Muscle of arm (tissue), 12 donors: ENCODE data around the gene KLHL21. TPM values are rescaled to one million over a fixed set of nuclear protein-coding genes. Genes with fewer than 3 reads are reported as not detected.

Experiments
- DNase-seq: peaks from one replicate; pipeline ENCODE4 v3.0.0-alpha.2; 2013
- polyA plus RNA-seq, 12 donors: library from polyadenylated mRNA; unstranded; fragments of 120-200 nt; gene quantifications; one replicate each; pipeline ENCODE4 v1.2.1, GENCODE V29; 2013; ENCODE audit not compliant: insufficient read length in 12 of 12

The KLHL21 gene
- polyA plus RNA-seq, 12 donors = 15.8 to 55.5 (median 32.1) TPM; not detected in 1

DNA sequence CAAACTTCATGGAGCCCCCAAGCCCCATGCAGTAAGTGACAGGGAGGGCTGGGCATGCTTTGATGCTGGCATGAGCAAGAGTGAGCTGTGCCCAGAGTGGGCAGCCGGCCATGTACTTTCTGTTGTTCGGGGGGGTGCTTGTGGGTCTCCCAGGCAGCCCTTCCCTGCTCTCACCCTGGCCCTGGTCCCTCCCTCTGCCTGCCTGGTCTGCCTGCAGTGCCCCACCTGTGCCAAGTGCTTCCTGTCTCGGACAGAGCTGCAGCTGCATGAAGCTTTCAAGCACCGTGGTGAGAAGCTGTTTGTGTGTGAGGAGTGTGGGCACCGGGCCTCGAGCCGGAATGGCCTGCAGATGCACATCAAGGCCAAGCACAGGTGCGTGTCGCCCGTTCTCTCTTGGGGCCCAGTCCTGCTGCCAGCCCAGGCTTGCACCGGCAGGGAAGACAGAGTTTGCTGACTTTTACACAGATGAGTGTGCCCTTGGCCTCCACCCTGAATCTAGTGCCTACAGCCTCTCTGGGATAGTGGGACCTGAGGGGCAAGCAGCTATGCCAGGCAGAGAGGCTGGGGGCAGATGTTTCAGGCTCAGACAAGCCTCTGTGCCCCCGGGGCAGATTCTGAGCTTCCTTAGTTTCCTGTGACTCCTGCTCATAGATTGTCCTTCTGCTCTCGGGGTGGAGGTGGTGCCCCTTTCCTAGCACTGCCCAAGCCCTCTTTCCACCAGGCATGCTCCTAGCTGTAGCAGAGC is 15.2 kb downstream of the KLHL21 start:
- DNase-seq = peak; percentile 32

DNA sequence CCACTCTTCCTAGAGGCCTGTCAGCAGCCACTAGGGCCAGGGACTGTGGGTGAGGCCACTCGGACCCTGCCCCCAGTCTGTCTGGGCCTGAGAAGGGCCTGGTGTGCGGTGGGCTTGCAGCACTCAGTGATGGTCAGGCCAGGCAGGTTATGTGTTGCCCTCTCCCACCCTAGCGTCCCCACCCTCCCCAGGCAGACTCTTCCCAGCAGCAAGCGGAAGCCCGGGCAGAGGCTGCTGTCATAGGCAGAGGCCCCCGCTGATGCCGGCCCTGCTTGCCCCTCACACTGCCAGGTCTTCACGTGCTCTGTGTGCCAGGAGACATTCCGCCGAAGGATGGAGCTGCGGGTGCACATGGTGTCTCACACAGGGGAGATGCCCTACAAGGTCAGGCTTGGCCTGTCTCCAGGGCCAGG is 16.3 kb downstream of the KLHL21 start:
- no peak for DNase-seq

DNA sequence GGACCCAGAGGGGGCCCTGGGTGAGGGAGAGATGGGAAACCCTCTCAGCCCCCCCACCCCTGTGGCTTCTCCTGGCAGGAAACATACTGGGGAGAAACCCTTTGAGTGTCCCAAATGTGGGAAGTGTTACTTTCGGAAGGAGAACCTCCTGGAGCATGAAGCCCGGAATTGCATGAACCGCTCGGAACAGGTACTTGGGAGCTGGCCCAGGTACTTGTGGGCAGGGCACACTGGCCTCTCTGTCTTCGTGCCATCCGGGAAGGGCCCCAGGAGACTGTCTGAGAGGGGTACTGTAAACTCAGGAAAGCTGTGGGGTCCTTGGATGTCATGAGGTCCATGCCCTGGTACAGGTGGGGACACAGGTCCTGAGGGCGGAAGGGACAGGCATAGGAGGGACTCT is 16.8 kb downstream of the KLHL21 start:
- DNase-seq = no peak

DNA sequence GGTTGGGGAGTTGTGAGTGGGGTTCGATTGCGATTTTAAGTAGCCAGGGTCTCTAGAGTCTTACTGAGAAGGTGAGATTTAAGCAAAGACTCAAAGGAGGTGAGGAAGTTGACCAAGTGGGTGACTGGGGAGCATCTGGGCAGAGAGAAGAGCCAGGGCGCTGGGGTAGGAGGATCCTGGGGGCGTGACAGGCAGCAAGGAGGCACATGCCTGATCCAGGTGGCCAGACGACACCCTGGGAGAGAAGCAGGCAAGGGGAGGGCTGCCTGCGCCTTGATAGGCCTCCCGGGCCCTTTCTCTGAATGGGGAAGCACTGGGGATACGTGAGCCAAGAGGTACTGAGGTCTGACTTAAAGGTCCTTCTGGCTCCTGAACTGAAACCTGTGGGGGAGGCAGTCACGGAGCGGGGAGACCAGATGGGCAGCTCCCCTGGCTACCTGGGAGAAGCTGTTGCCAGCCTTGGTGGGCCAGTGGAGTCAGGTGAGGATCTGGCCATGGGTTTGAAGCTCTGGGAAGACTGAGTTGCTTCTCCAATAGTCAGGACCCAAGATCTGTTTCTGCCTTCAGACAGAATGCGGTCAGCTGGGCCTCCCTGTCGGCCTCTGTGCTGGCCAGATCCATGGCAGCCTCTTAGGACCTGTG is 17.5 kb downstream of the KLHL21 start:
- DNase-seq = no peak

DNA sequence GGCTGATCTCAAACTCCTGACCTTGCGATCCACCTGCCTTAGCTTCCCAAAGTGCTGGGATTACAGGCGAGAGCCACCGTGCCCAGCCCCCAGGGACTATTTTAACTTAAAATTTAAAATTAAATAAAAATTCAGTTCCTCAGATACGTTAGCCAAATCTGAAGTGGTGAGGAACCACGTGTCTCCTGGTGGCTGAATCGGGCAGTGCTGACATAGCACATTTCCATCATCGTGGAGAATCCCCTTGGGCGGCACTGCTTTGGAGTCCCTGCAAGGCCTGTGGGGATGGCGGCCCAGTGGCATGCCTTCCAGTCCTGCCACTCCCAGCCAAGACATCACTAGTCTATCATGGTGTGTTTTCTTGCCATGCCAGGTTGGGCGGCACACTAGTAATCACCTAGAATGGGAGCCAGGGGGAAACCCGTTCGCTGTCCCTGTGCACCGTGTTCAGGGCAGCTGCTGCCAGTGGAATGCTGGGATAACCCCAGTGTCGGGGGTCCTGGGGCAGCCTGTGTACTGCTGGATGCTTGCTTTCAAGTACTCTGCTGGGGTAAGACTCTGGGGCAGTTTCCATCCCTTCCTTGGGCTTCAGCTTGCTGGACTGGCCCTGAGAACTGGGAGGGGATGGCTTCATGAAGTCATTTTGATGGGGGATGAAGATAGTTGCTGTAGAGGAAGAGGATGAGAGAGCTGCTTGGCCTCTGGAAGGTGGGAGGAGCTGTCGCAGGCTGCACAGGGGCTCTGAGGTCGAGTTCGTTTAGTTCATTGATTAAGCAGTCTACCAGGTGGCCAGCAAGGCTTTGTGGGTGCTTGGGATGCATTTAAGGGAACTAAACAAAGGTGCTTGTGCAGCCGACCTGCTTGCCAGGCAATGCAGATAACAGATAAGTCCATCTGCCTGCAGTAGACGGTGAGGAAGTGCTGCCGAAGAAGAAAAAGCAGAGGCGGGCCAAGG is 18.3 kb downstream of the KLHL21 start:
- DNase-seq = no peak

DNA sequence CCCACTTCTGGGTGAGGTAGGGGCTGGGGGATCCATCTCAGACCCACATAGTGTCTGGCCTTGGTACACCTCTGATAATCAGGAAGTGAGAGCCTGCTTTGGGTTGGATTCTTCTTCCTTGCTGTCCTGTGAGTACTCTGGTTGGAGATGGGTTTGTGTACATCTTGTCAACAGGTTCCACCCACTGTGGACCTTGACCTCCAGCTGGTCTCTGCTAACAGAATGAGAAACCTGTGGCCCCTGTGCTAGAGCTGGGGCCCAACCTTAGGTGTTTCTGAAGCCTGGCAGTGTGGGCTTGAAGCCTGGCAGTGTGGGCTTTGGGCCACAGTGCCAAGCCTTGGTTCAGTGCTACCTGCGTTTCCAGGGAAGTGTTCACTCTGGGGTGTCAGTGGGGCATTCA is 20.3 kb downstream of the KLHL21 start:
- DNase-seq = no peak

DNA sequence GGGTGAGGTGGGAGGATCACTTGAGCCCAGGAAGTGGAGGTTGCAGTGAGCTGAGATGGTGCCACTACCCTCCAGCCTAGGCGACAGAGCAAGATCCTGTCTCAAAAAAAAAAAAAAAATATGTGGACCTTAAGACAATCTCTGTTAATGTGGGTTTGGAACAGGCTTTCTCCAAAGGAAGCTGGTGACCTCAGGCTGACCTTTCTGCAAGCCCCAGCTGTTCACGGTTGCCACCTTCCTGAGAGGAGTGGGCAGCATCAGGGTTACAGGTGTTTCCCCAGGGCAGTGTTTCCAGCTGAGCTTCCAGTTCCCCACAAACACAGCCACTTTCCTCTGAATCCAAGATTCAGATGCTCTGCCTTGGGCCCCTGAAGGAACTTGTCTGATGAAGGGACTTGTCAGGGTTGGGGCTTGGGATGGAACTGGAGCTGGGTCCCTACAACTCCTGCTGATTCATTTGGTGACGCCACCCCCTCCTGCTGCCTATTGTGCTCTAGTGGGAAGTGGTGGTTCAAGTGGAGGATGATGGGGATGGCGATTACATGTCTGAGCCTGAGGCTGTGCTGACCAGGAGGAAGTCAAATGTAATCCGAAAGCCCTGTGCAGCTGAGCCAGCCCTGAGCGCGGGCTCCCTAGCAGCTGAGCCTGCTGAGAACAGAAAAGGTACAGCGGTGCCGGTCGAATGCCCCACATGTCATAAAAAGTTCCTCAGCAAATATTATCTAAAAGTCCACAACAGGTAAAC is 20.9 kb downstream of the KLHL21 start:
- no peak for DNase-seq

DNA sequence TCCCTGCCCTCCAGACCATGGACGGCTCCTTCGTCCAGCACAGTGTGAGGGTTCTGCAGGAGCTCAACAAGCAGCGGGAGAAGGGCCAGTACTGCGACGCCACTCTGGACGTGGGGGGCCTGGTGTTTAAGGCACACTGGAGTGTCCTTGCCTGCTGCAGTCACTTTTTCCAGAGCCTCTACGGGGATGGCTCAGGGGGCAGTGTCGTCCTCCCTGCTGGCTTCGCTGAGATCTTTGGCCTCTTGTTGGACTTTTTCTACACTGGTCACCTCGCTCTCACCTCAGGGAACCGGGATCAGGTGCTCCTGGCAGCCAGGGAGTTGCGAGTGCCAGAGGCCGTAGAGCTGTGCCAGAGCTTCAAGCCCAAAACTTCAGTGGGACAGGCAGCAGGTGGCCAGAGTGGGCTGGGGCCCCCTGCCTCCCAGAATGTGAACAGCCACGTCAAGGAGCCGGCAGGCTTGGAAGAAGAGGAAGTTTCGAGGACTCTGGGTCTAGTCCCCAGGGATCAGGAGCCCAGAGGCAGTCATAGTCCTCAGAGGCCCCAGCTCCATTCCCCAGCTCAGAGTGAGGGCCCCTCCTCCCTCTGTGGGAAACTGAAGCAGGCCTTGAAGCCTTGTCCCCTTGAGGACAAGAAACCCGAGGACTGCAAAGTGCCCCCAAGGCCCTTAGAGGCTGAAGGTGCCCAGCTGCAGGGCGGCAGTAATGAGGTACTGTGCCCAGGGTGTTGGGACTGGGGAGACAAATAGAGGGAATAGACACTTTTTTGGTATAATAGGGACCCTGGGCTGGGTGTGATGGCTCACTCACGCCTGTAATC is 21.9 kb downstream of the KLHL21 start:
- DNase-seq = no peak

DNA sequence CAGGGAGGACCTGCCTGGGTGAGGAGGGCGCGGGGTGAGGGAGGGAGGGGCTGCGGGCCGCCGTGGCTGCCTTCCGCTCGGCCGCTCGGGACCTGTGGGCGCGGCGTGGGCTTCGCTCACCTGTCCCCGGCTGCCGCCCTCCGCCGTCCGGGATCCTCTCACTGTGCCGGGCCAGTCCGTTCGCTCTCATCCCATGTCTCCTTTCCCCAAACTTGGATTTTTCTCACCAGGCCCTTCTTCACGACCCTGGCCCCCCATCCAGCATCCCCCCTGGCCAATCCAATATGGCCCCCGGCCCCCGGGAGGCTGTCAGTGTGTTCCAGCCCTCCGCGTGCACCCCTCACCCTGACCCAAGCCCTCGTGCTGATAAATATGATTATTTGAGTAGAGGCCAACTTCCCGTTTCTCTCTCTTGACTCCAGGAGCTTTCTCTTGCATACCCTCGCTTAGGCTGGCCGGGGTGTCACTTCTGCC is 22.5 kb downstream of the KLHL21 start:
- DNase-seq = no peak

DNA sequence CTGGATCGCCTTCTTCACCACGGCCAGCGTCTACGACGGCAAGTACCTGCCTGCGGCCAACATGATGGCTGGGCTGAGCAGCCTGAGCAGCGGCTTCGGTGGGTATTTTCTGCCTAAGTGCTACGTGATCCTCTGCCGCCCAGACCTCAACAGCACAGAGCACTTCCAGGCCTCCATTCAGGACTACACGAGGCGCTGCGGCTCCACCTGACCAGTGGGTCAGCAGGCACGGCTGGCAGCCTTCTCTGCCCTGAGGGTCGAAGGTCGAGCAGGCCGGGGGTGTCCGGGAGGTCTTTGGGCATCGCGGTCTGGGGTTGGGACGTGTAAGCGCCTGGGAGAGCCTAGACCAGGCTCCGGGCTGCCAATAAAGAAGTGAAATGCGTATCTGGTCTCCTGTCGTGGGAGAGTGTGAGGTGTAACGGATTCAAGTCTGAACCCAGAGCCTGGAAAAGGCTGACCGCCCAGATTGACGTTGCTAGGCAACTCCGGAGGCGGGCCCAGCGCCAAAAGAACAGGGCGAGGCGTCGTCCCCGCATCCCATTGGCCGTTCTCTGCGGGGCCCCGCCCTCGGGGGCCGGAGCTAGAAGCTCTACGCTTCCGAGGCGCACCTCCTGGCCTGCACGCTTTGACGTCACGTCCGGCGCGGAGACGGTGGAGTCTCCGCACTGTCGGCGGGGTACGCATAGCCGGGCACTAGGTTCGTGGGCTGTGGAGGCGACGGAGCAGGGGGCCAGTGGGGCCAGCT is 23.1 kb downstream of the KLHL21 start, which contains the start of gene ZBTB48:
TSS of gene ZBTB48 (plus strand) at position 621 of the 745 bp plus-strand sequence. CDS start 616 bp downstream, outside the sequence.
- DNase-seq = peak; percentile 99

DNA sequence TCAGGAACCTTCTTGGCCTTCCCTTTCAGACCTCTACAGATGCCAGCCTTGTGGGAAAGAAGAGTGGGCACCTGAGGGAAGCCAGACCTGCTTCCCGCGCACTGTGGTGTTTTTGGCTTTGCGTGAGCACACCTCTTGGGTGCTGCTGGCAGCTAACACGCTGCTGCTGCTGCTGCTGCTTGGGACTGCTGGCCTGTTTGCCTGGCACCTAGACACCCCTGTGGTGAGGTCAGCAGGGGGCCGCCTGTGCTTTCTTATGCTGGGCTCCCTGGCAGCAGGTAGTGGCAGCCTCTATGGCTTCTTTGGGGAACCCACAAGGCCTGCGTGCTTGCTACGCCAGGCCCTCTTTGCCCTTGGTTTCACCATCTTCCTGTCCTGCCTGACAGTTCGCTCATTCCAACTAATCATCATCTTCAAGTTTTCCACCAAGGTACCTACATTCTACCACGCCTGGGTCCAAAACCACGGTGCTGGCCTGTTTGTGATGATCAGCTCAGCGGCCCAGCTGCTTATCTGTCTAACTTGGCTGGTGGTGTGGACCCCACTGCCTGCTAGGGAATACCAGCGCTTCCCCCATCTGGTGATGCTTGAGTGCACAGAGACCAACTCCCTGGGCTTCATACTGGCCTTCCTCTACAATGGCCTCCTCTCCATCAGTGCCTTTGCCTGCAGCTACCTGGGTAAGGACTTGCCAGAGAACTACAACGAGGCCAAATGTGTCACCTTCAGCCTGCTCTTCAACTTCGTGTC is 23.9 kb downstream of the KLHL21 start:
- no peak for DNase-seq

DNA sequence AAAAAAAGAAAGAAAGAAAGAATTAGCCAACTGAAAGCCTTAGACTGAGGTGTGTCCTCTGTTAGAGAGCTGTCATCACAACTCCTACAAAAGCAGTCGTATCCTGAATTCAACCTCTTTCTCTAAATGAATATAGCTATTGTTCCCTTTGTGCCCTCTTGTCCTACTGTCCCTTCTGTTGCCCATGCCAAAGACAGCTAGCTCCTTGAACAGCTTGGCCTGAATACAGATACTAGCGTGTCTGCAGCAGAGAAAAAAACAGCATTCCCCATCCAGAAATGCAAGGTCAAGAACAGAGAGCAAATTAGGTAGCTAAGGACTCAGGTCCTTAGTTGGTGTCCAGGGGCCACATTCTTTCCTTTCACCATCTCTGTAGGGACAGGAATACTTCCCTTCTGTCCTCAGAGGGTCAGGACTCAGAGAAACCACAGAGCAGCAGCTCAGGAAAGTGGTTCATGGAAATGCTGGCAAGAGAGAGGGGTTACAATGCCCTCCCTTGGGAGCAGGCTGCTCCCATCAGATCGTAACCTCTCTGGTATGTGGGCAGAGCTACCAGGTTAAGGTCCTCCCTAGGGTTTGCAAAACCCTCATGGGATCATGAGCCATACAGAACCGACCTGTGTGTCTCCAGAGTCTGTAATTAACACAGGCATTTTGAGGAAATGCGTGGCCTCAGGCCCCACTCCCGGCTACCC is 24.7 kb downstream of the KLHL21 start:
- no peak for DNase-seq

DNA sequence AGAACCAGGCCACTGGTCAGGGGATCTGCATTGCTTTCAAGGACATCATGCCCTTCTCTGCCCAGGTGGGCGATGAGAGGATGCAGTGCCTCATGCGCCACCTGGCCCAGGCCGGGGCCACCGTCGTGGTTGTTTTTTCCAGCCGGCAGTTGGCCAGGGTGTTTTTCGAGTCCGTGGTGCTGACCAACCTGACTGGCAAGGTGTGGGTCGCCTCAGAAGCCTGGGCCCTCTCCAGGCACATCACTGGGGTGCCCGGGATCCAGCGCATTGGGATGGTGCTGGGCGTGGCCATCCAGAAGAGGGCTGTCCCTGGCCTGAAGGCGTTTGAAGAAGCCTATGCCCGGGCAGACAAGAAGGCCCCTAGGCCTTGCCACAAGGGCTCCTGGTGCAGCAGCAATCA is 27.9 kb downstream of the KLHL21 start:
- no peak for DNase-seq

DNA sequence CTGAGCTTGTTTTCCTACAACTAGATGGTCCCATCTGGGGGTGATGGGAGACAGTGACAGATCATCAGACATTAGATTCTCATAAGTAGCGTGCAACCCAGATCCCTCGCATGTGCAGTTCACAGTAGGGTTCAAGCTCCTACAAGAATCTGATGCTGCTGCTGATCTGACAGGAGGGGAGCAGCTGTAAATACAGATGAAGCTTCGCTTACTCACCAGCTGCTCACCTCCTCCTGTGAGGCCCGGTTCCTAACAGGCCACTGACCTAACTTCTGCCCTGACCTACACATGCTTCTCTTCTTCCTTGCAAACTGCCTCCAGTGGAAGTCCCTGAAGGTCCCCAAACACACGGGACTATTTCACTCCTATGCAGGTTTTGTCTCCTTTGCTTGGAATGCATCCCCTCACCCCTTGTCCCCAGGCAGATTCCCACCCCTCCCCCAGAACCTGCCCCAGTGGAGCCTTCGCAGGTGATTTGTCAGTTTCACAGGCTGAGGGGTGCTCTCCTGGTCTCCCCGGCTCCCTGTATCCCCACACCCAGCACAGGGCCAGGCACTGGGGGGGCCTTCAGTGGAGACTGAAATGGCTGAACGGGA is 28.5 kb downstream of the KLHL21 start:
- DNase-seq = no peak

DNA sequence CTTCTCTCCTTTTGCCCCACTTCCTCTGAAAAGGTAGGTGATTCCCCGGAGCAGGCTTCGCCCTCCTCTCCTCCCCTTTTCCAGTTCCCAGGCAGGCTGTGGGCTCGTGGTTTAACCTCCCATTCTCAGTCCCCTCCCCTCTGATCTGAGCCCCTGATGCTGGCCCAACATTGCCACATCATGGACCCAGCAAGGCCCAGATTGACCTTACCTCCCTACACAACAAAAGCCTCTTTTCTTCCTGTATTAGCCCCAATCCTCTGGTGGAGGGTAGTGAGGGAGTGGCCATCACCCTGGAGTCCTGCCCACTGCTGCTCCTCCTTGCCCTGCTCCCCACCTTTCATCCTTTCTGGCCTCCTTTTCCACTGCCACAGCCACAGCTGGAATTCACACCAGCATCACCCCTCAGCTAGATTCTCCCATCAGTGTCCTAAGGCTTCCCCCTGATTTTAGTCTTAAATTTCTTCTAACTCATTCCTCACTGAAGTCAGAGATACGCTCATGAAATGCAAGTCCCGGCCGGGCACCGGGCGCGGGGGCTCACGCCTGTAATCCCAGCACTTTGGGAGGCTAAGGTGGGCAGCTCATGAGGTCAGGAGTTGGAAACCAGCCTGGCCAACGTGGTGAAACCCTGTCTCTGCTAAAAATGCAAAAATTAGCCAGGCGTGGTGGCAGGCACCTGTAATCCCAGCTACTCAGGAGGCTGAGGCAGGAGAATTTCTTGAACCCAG is 29.9 kb downstream of the KLHL21 start:
- DNase-seq = no peak

DNA sequence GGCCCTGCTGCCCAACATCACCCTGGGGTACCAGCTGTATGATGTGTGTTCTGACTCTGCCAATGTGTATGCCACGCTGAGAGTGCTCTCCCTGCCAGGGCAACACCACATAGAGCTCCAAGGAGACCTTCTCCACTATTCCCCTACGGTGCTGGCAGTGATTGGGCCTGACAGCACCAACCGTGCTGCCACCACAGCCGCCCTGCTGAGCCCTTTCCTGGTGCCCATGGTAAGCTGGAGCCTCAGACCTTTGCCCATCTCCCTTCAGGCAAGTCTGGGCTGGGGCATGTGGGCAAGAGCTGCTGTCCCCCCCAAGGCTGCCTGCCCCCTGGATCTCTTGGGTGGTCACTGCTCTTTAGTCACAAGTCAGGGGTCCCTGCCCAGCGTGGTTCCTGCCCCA is 31.7 kb downstream of the KLHL21 start:
- DNase-seq = no peak

DNA sequence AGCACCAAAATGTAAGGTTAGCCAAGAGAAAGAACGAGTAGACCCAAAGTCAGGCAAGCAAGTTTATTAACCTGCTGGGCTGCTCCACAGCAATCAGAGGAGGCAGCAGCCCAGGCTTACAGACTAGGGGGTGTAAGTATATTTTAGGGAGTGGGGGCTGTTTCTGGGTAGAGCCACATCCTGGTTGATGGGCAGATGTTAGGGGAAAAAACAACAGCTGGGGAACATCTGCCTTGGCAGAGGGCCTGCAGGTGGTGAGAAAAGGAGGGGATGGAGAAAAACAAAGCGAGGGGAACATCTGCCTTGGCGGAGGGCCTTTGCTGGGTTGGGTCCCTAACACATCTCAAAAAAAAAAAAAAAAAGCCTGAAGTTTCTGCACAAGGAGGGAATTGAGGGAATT is 32.6 kb downstream of the KLHL21 start:
- DNase-seq = no peak
